ENCODE results near the gene FUT3.

DNA sequence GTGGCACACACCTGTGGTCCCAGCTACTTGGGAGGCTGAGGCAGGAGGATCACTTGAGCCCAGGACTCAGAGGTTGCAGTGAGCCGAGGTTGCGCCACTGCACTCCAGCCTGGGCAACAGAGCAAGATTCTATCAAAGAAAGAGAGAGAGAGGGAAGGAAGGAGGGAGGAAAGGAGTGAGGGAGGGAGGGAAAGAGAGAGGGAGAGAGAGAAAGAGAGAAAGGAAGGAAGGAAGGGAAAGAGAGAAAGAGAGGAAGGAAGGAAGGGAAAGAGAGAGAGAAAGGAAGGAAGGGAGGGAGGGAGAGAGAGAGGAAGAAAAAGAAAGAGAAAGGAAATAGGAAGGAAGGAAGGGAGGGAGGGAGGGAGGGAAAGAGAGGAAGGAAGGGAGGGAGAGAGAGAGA lies 34.0 kb downstream of the FUT3 start:
- TF ChIP-seq, protein P1, sequence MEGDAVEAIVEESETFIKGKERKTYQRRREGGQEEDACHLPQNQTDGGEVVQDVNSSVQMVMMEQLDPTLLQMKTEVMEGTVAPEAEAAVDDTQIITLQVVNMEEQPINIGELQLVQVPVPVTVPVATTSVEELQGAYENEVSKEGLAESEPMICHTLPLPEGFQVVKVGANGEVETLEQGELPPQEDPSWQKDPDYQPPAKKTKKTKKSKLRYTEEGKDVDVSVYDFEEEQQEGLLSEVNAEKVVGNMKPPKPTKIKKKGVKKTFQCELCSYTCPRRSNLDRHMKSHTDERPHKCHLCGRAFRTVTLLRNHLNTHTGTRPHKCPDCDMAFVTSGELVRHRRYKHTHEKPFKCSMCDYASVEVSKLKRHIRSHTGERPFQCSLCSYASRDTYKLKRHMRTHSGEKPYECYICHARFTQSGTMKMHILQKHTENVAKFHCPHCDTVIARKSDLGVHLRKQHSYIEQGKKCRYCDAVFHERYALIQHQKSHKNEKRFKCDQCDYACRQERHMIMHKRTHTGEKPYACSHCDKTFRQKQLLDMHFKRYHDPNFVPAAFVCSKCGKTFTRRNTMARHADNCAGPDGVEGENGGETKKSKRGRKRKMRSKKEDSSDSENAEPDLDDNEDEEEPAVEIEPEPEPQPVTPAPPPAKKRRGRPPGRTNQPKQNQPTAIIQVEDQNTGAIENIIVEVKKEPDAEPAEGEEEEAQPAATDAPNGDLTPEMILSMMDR (IDR thresholded peaks at IDR 0.05; ENCODE audit: low read length): no peak
- TF ChIP-seq EZH2 (IDR thresholded peaks at IDR 0.05; ENCODE audit: borderline replicate concordance, low read length): no peak

Measured in OCI-LY1 (cell line).